ENCODE data around the gene CAPN13.

Gene CAPN13

DNA sequence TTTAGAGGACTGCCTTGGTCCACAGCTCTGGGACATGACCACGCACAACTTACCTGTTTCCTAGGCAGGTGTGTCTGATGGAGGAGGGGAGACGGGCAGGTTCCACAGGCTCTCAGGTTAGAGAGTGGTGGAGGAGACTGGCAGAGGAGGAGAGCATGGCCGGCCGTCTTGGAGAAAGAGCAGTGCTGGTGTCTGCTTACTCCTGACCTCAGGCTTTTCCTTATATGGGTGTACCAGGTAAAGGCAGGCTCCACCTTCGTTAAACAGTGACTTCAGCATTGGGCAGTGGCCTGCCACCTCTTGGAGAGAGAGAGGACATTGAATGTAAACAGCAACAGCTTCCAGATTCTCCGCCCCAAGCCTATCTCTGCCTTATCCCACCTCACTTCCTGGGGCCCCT lies at the start of gene CAPN13:
TSS of gene CAPN13 (minus strand) at position 198 of the 400 bp plus-strand sequence. CDS start 20,121 bp downstream, outside the sequence.
- TF ChIP-seq GATA3 (IDR thresholded peaks at IDR 0.05; ENCODE audit: low read depth, low read length): no peak
- TF ChIP-seq GATA2 (IDR thresholded peaks at IDR 0.05; ENCODE audit: low read depth, low read length): no peak

GRCh38 chr2:30847841-30848240 lies 40.6 kb upstream of the CAPN13 start:
- no peak for TF ChIP-seq GATA3 (IDR thresholded peaks at IDR 0.05; ENCODE audit: low read depth, low read length)
- no peak for TF ChIP-seq GATA2 (IDR thresholded peaks at IDR 0.05; ENCODE audit: low read depth, low read length)

GRCh38 chr2:30847329-30847728 lies 40.1 kb upstream of the CAPN13 start:
- TF ChIP-seq GATA3 (IDR thresholded peaks at IDR 0.05; ENCODE audit: low read depth, low read length) (no peak), GATA2 (IDR thresholded peaks at IDR 0.05; ENCODE audit: low read depth, low read length) (no peak)

GRCh38 chr2:30828586-30828985 lies 21.3 kb upstream of the CAPN13 start:
- no peak for TF ChIP-seq GATA2 (IDR thresholded peaks at IDR 0.05; ENCODE audit: low read depth, low read length)
- TF ChIP-seq GATA3 (IDR thresholded peaks at IDR 0.05; ENCODE audit: low read depth, low read length): no peak

DNA sequence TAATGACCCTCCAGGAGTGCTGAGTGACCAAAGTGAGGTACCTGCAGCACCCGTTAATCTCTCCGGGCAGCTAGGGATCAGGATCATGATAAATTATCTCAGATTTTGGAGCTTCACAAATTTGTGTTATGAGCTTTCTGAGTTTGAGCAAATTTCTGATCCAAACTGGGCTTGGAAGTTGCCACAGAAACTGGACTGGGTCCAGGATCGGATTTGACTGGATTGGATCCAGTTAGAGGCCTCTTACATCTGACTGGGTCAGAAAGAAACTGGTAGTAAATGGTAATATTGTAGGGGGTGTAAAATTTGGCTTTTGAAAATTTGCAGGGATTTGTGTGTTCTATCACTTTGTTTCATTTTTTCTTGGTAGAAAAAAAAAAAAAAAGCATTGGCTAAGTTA lies 19.7 kb upstream of the CAPN13 start:
- TF ChIP-seq GATA2 (IDR thresholded peaks at IDR 0.05; ENCODE audit: low read depth, low read length) (no peak), GATA3 (IDR thresholded peaks at IDR 0.05; ENCODE audit: low read depth, low read length) (no peak)

DNA sequence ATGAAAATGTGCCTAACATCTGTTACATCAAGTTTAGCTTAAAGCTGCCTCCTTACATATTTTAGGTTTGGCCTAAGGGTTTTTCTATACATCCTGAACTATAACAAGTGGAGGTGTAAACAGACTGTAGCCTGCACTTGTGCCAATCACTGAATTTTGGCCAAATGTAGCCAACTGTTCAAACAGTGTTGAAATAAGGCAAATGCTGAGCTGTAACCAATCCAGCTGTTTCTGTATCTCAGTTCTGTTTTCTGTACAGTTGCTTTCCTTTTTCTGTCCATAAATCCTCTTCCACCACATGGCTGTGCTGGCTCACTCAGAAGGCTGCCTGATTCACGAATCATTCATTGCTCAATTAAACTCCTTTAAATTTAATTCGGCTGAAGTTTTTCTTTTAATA lies 19.2 kb upstream of the CAPN13 start:
- TF ChIP-seq GATA2 (IDR thresholded peaks at IDR 0.05; ENCODE audit: low read depth, low read length) (no peak), GATA3 (IDR thresholded peaks at IDR 0.05; ENCODE audit: low read depth, low read length) (no peak)

DNA sequence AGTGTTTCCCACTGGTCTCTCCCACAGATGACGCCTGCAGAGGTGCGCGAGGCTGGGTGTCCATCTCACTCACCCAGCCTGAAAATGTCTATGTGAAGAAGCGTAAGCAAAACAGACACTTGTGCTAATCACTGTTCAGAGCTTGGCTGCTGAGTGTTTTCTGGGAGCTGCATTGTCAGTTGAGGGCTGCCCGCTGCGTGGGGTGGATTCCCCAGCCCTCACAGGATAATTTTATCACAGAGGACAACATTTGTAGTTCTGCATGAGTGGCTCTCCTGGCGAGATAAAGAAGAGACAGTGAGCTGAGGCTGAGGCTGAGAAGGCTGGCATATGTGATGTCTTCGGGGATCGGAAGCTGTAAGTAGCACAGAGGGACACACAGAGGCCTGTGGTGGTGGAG lies 16.2 kb upstream of the CAPN13 start:
- TF ChIP-seq GATA2 (IDR thresholded peaks at IDR 0.05; ENCODE audit: low read depth, low read length) (no peak), GATA3 (IDR thresholded peaks at IDR 0.05; ENCODE audit: low read depth, low read length) (no peak)

GRCh38 chr2:30821960-30822359 lies 14.7 kb upstream of the CAPN13 start:
- TF ChIP-seq GATA3 (IDR thresholded peaks at IDR 0.05; ENCODE audit: low read depth, low read length) (no peak), GATA2 (IDR thresholded peaks at IDR 0.05; ENCODE audit: low read depth, low read length) (no peak)

GRCh38 chr2:30820381-30821055 lies 13.3 kb upstream of the CAPN13 start:
- TF ChIP-seq GATA3 (IDR thresholded peaks at IDR 0.05; ENCODE audit: low read depth, low read length) (no peak), GATA2 (IDR thresholded peaks at IDR 0.05; ENCODE audit: low read depth, low read length) (no peak)

GRCh38 chr2:30809938-30810337 lies 2.7 kb upstream of the CAPN13 start:
- TF ChIP-seq GATA2 (IDR thresholded peaks at IDR 0.05; ENCODE audit: low read depth, low read length) (no peak), GATA3 (IDR thresholded peaks at IDR 0.05; ENCODE audit: low read depth, low read length) (no peak)

GRCh38 chr2:30808695-30809094 lies 1.4 kb upstream of the CAPN13 start:
- TF ChIP-seq GATA3 (IDR thresholded peaks at IDR 0.05; ENCODE audit: low read depth, low read length): no peak
- no peak for TF ChIP-seq GATA2 (IDR thresholded peaks at IDR 0.05; ENCODE audit: low read depth, low read length)

DNA sequence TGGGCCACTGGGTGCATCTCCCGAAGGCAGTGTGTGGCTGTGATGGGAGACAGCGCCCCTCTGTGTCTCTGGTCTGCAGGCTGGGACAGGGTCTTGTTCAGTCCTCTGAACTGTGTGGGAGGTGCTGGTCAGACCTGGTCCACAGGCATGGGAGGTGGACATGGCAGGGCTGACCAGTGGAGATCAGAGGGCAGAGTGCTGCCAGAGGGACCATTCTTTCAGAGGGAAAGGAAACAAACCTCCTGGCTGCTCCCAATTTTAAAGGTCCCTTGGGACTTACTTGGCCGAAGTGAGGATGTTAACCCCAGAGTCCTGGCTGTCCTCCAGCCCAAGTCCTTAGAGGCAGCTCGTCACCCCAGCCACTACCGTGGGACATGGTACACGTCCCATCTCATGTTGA lies 4.0 kb downstream of the CAPN13 start:
- no peak for TF ChIP-seq GATA2 (IDR thresholded peaks at IDR 0.05; ENCODE audit: low read depth, low read length)
- no peak for TF ChIP-seq GATA3 (IDR thresholded peaks at IDR 0.05; ENCODE audit: low read depth, low read length)

GRCh38 chr2:30802611-30803010 lies 4.6 kb downstream of the CAPN13 start:
- TF ChIP-seq GATA3 (IDR thresholded peaks at IDR 0.05; ENCODE audit: low read depth, low read length) (no peak), GATA2 (IDR thresholded peaks at IDR 0.05; ENCODE audit: low read depth, low read length) (no peak)

DNA sequence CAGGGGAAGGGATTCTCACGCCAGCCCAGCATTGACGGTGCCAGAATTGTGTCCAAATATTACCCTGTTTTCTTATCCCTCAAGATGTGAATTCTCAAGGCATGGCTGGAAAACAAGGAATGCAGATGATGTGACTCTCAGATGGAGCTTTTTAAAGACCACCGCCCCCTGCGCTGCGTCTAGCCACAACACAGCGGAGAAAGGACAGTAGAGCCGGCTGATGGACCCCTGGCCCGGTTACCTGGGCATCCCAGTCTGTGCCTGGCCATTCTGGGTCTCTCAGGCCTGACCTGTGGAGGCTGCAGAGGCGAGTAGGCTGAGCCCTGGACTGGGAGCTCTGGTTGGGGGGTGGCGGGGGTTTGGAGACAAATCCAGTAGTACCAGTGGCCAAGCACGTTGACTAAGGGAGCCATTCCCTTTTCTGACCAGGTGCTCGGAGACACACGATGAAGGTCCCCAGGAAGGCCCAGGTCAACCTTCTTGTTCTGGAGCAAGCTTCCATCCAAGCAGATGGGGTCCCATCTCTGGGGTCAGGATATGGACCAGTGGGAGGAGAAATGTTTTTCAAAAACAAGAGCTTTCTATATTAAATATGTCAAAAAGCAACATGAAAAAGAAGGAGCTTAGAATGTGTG lies 5.3 kb downstream of the CAPN13 start:
- TF ChIP-seq GATA2 (IDR thresholded peaks at IDR 0.05; ENCODE audit: low read depth, low read length): no peak
- no peak for TF ChIP-seq GATA3 (IDR thresholded peaks at IDR 0.05; ENCODE audit: low read depth, low read length)

GRCh38 chr2:30800159-30800558 lies 7.1 kb downstream of the CAPN13 start:
- TF ChIP-seq GATA2 (IDR thresholded peaks at IDR 0.05; ENCODE audit: low read depth, low read length): no peak
- no peak for TF ChIP-seq GATA3 (IDR thresholded peaks at IDR 0.05; ENCODE audit: low read depth, low read length)

Measured in SH-SY5Y (cell line).